HCT116 (cell line): ENCODE data around the gene KRT81. TPM values are rescaled to one million over a fixed set of nuclear protein-coding genes. Genes with fewer than 3 reads are reported as not detected.

Experiments
- ATAC-seq: fragments of 200-7000 bp; cut with Tn5 transposase; 2 replicates; pipeline ENCODE4 v1.9.1; 2020; ENCODE audit warnings: mild to moderate bottlenecking, moderate library complexity
- BruUV-seq: library from RNA; stranded (reverse); fragments of 400-500 nt; replicated peaks from 2 replicates; lab custom pipeline; 2021; lab: Mats Ljungman, UMichigan
- CTCF ChIA-PET: fragments of 300-600 bp; sonication (Branson Sonifier 250); formaldehyde crosslinking; loops from one replicate; lab custom pipeline; 2021; ENCODE audit warnings: antibody characterized with exemption; lab: Charles Lee
- POLR2A ChIA-PET: fragments of 300-600, 350-600 bp; sonication (Branson Sonifier 250); formaldehyde crosslinking; loops from one replicate; lab custom pipeline; 2021; ENCODE audit warnings: antibody characterized with exemption; lab: Charles Lee
- RAD21 ChIA-PET, 2 experiments: fragments of 300-600 bp; sonication (Branson Sonifier 250); formaldehyde crosslinking; loops; one replicate each; lab custom pipeline; 2023; ENCODE audit warnings: low total read pairs in 2 of 2; ENCODE audit not compliant: uncharacterized antibody in 2 of 2, unreplicated experiment in 2 of 2, low non-redundant PET in 1 of 2; lab: Charles Lee
- DNase-seq: peaks from one replicate; pipeline ENCODE4 v3.0.0-alpha.2; 2010; ENCODE audit warnings: low read depth, low spot score
- H2AFZ ChIP-seq: fragments of 200-600 bp; shearing (Covaris generic), sonication (generic); 2 replicates; pipeline ENCODE4 v1.6.1; 2017; ENCODE audit warnings: low read depth, mixed run types, mixed read lengths, antibody characterized with exemption, low read length; ENCODE audit not compliant: poor library complexity, severe bottlenecking
- H3K27ac ChIP-seq: 2 replicates; pipeline ENCODE4 v1.5.1; 2012; ENCODE audit warnings: low read depth, low read length
- H3K27me3 ChIP-seq: fragments of 200-600 bp; sonication (generic); 2 replicates; pipeline ENCODE4 v1.6.1; 2016; ENCODE audit warnings: mixed run types, low read length, mixed read lengths; ENCODE audit not compliant: insufficient read depth
- H3K36me3 ChIP-seq, 2 experiments: fragments of 200-500 bp in 1 of 2; fragments of 200-600 bp in 1 of 2; sonication (Bioruptor generic) in 1 of 2; sonication (generic) in 1 of 2; 2 replicates each; pipeline versions ENCODE4 v1.5.1 to v1.6.1; 2014 to 2016; ENCODE audit warnings: low read length in 2 of 2, inconsistent platforms in 1 of 2, mixed read lengths in 1 of 2, mixed run types in 1 of 2; ENCODE audit not compliant: insufficient read depth in 2 of 2, control insufficient read depth in 1 of 2
- H3K4me1 ChIP-seq, 2 experiments: fragments of 200-600 bp in 1 of 2; sonication (generic) in 1 of 2; 2 replicates each; pipeline versions ENCODE4 v1.5.1 to v1.6.1; 2012 to 2017; ENCODE audit warnings: low read length in 2 of 2, inconsistent platforms in 1 of 2, mild to moderate bottlenecking in 1 of 2, mixed read lengths in 1 of 2, mixed run types in 1 of 2, moderate library complexity in 1 of 2; ENCODE audit not compliant: insufficient read depth in 2 of 2, control insufficient read depth in 1 of 2
- H3K4me2 ChIP-seq: fragments of 200-600 bp; sonication (generic); 2 replicates; pipeline ENCODE4 v1.6.1; 2017; ENCODE audit warnings: mixed run types, low read length, mixed read lengths
- H3K4me3 ChIP-seq, 2 experiments: fragments of 200-600 bp in 1 of 2; sonication (generic) in 1 of 2; replicated peaks in 1 of 2; 2 replicates each; pipeline ENCODE4 v1.5.1; 2011 to 2016; ENCODE audit warnings: low read length in 2 of 2, control low read depth in 1 of 2, low read depth in 1 of 2, mild to moderate bottlenecking in 1 of 2, mixed read lengths in 1 of 2, mixed run types in 1 of 2
- H3K79me2 ChIP-seq: fragments of 200-600 bp; sonication (generic); 2 replicates; pipeline ENCODE4 v1.6.1; 2017; ENCODE audit warnings: mild to moderate bottlenecking, mixed run types, low read length, moderate library complexity, mixed read lengths; ENCODE audit not compliant: insufficient read depth
- H3K9ac ChIP-seq: fragments of 200-600 bp; sonication (generic); 2 replicates; pipeline ENCODE4 v1.6.1; 2016; ENCODE audit warnings: low read length, mixed read lengths
- H3K9me2 ChIP-seq: fragments of 200-600 bp; sonication (generic), shearing (Covaris generic); 2 replicates; pipeline ENCODE4 v1.6.1; 2017; ENCODE audit warnings: mixed run types, mild to moderate bottlenecking, moderate library complexity; ENCODE audit not compliant: insufficient read depth
- H3K9me3 ChIP-seq, 2 experiments: fragments of 200-500 bp in 1 of 2; fragments of 200-600 bp in 1 of 2; sonication (Bioruptor generic) in 1 of 2; sonication (generic) in 1 of 2; 2 replicates each; pipeline ENCODE4 v1.6.1; 2014 to 2017; ENCODE audit warnings: low read length in 2 of 2, mixed read lengths in 2 of 2, inconsistent platforms in 1 of 2, low read depth in 1 of 2, mild to moderate bottlenecking in 1 of 2, mixed run types in 1 of 2, moderate library complexity in 1 of 2; ENCODE audit not compliant: control insufficient read depth in 1 of 2, insufficient read depth in 1 of 2
- H4K20me1 ChIP-seq: fragments of 200-600 bp; sonication (generic), shearing (Covaris generic); 2 replicates; pipeline ENCODE4 v1.6.1; 2017; ENCODE audit warnings: mixed run types, mild to moderate bottlenecking, moderate library complexity; ENCODE audit not compliant: insufficient read depth
- CBX3 ChIP-seq: IDR thresholded peaks from 2 replicates; pipeline ENCODE4 v1.6.1; 2012; ENCODE audit warnings: low read depth
- ELF1 ChIP-seq: IDR thresholded peaks from 2 replicates; pipeline ENCODE4 v1.6.1; 2012; ENCODE audit warnings: low read depth, borderline replicate concordance
- FOSL1 ChIP-seq: IDR thresholded peaks from 2 replicates; pipeline ENCODE4 v1.6.1; 2012; ENCODE audit warnings: low read depth
- POLR2AphosphoS5 ChIP-seq: IDR thresholded peaks from 2 replicates; pipeline ENCODE4 v1.6.1; 2011; ENCODE audit warnings: mild to moderate bottlenecking, low read depth, low read length, moderate library complexity
- RAD21 ChIP-seq: IDR thresholded peaks from 2 replicates; pipeline ENCODE4 v1.6.1; 2012; ENCODE audit warnings: low read depth, mild to moderate bottlenecking
- ZFX ChIP-seq: fragments of 450-650 bp; IDR thresholded peaks from 2 replicates; pipeline ENCODE4 v1.6.1; 2017
- intact Hi-C: fragments of 100-400 bp; cut with micrococcal nuclease; formaldehyde crosslinking; loops from 2 replicates; pipeline ENCODE4 v1.10.0; 2022
- total RNA-seq: library from RNA; stranded (reverse); gene quantifications from one replicate; pipeline ENCODE4 v1.2.1, GENCODE V29; 2021; ENCODE audit not compliant: unreplicated experiment
- TF ChIP-seq, protein P1 (sequence below), 3 experiments: fragments of 200-600 bp in 1 of 3; sonication (generic) in 1 of 3; IDR thresholded peaks in 2 of 3; conservative IDR thresholded peaks in 1 of 3; 2 replicates each; pipeline ENCODE4 v1.5.1; 2012 to 2017; ENCODE audit warnings: low read depth in 2 of 3, low read length in 2 of 3, antibody characterized with exemption in 1 of 3, borderline replicate concordance in 1 of 3, control low read depth in 1 of 3, mild to moderate bottlenecking in 1 of 3, mixed read lengths in 1 of 3, mixed run types in 1 of 3, moderate library complexity in 1 of 3; ENCODE audit not compliant: insufficient read depth in 1 of 3

The KRT81 gene
- total RNA-seq, 1 experiment from 2014 or later: 0.84 TPM

DNA sequence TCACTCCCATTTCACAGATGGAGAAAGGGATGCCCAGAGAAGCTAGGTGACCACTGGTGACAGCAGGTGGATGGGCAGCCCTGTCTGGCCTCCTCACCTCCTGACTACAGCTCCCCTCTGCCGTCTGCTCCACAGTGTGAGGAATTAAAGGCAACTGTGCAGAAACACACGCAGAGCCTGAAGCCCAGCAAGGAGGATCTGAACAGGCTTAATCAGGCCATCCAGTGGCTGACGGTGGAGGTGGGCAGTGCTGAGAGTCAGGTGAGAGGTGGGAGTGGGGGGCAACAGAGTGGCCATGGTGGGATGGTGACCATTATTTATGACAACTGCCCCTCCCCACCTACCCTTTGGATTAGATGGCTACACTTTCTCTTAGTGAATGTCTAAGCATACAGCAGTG is 15.6 kb downstream of the KRT81 start:
- no peak overlapping the region for H3K9ac ChIP-seq
- no peaks in the 10 kb centered on the region for H3K27me3 ChIP-seq
- TF ChIP-seq POLR2AphosphoS5: no peak
- H3K9me2 ChIP-seq: no peaks in the 10 kb centered on the region
- H3K9me3 ChIP-seq: no peaks in the 10 kb centered on the region
- ATAC-seq (no peak), DNase-seq (no peak)
- ChIA-PET CTCF (interaction anchor here (0.9 to 1.1 kb wide), 2 partner anchors 11 to 84 kb away, joined by 3 read pairs; partner anchors contain the start of gene KRT80), RAD21 (no interaction called here), POLR2A (interaction anchor here (1.0 kb wide), 1 partner anchor 11 kb away, joined by 3 read pairs; no protein-coding TSS in a partner anchor)
- H3K4me3 ChIP-seq: no peak overlapping the region
- no peaks in the 10 kb centered on the region for H3K79me2 ChIP-seq
- no peaks in the 10 kb centered on the region for H3K36me3 ChIP-seq
- H4K20me1 ChIP-seq: no peaks in the 10 kb centered on the region
- H3K4me1 ChIP-seq: peaks cover 24 to 37% of the 10 kb centered on the region in 2 experiments
- no TSS peak for BruUV-seq
- intact Hi-C loops: no loop called here
- no peak overlapping the region for H2AFZ ChIP-seq
- H3K4me2 ChIP-seq: no peak overlapping the region
- no peak overlapping the region for H3K27ac ChIP-seq

DNA sequence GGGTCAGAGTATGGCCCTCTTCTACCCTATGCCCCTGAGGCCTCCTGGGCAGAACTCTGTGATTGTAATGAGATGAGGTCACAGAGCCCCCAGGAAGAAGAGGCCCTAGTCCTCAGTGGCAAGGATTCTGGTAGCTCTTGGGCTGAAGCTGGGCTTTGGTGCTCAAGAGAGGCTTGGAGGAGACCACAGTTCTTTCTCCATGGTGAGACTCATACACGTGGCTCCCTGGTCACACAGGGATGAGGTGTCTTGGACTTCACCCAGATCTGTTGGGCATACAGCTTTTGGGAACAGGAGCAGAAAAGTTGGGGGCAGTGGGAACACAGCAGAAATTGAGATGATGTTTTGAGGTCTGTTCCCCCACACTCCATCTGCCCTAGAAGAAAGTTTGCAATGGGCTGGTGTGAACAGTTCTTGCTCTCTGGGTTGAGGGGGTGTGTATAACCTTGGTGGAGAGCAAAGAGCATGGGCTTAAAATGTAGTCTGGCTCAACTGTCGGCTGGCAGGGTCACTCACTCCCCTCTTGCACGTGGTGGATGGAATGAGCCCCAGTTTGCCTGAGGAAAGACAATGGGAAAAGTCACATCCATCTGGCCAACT is 16.7 kb downstream of the KRT81 start, which contains the start of gene KRT86:
Gene KRT86, plus strand, starts transcription at position 125 of the 600 bp plus-strand sequence. CDS start 27,272 bp downstream, outside the sequence.
- no peaks in the 10 kb centered on the region for H3K27me3 ChIP-seq
- H3K9me3 ChIP-seq: no peaks in the 10 kb centered on the region
- ChIA-PET RAD21 (no interaction called here), POLR2A (interaction anchor here (1.0 kb wide), 1 partner anchor 10 kb away, joined by 3 read pairs; no protein-coding TSS in a partner anchor), CTCF (interaction anchor here (1.1 to 1.4 kb wide), 2 partner anchors 23 to 83 kb away, joined by 3 to 4 read pairs; partner anchors contain the start of gene KRT80)
- no peak within 1 kb of the TSS for H3K4me2 ChIP-seq
- no peaks in the 10 kb centered on the region for H3K79me2 ChIP-seq
- no TSS peak for BruUV-seq
- no peak within 1 kb of the TSS for H3K27ac ChIP-seq
- no peaks in the 10 kb centered on the region for H3K36me3 ChIP-seq
- H2AFZ ChIP-seq: no peak within 1 kb of the TSS
- no peak within 1 kb of the TSS for H3K4me3 ChIP-seq
- ATAC-seq (no peak), DNase-seq (no peak)
- no peak within 1 kb of the TSS for H3K9ac ChIP-seq
- no peaks in the 10 kb centered on the region for H4K20me1 ChIP-seq
- peaks cover 14 to 27% of the 10 kb centered on the region in 2 experiments for H3K4me1 ChIP-seq
- no peak for TF ChIP-seq CBX3
- no peak for TF ChIP-seq ELF1
- no peak for TF ChIP-seq ZFX
- TF ChIP-seq RAD21: no peak
- TF ChIP-seq FOSL1: no peak
- TF ChIP-seq, protein P1, sequence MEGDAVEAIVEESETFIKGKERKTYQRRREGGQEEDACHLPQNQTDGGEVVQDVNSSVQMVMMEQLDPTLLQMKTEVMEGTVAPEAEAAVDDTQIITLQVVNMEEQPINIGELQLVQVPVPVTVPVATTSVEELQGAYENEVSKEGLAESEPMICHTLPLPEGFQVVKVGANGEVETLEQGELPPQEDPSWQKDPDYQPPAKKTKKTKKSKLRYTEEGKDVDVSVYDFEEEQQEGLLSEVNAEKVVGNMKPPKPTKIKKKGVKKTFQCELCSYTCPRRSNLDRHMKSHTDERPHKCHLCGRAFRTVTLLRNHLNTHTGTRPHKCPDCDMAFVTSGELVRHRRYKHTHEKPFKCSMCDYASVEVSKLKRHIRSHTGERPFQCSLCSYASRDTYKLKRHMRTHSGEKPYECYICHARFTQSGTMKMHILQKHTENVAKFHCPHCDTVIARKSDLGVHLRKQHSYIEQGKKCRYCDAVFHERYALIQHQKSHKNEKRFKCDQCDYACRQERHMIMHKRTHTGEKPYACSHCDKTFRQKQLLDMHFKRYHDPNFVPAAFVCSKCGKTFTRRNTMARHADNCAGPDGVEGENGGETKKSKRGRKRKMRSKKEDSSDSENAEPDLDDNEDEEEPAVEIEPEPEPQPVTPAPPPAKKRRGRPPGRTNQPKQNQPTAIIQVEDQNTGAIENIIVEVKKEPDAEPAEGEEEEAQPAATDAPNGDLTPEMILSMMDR (IDR thresholded peaks at IDR 0.05 in 2 of 3, conservative IDR thresholded peaks at IDR 0.05 in 1 of 3; ENCODE audit: borderline replicate concordance in 1 of 3, insufficient read depth in 1 of 3, low read depth in 2 of 3, low read length in 2 of 3): no peak
- TF ChIP-seq POLR2AphosphoS5: no peak
- H3K9me2 ChIP-seq: no peaks in the 10 kb centered on the region
- intact Hi-C loops: no loop called here
